Measurements from ENCODE around the gene RALA. TPM values are rescaled to one million over a fixed set of nuclear protein-coding genes. Genes with fewer than 3 reads are reported as not detected.

The RALA gene
- total RNA-seq, 1 experiment from 2014 or later: 27.3 TPM

- no peak for TF ChIP-seq MAX (IDR thresholded peaks at IDR 0.05)
- TF ChIP-seq SRF (IDR thresholded peaks at IDR 0.05; ENCODE audit: low read depth): no peak
- no peak for TF ChIP-seq EZH2 (IDR thresholded peaks at IDR 0.05)
- TF ChIP-seq SIN3A (IDR thresholded peaks at IDR 0.05; ENCODE audit: low read depth): no peak
- TF ChIP-seq FOSL1 (IDR thresholded peaks at IDR 0.05; ENCODE audit: low read depth): no peak
- no peak for TF ChIP-seq CEBPB (IDR thresholded peaks at IDR 0.05; ENCODE audit: low read depth)
- TF ChIP-seq ZFX (IDR thresholded peaks at IDR 0.05): no peak
- TF ChIP-seq POLR2A (IDR thresholded peaks at IDR 0.05; ENCODE audit: borderline replicate concordance, extremely low read depth, insufficient read depth, insufficient read length): no peak
- no peak for TF ChIP-seq EGR1 (IDR thresholded peaks at IDR 0.05; ENCODE audit: low read depth)
- TF ChIP-seq YY1 (IDR thresholded peaks at IDR 0.05; ENCODE audit: extremely low read depth, insufficient replicate concordance, low read depth, low read length): no peak
- no peak for TF ChIP-seq ZBTB33 (IDR thresholded peaks at IDR 0.05; ENCODE audit: extremely low read depth, insufficient replicate concordance, low read length)
- TF ChIP-seq JUND (IDR thresholded peaks at IDR 0.05): no peak
- no peak overlapping the region for H3K27ac ChIP-seq (ENCODE audit: low read depth, low read length)
- intact Hi-C loops (cut with micrococcal nuclease): no loop called here
Observed at GRCh38 chr7:39714447-39715091, 91.2 kb downstream of the RALA start.

More at GRCh38 chr7:39714447-39715091, 91.2 kb downstream of the RALA start:
- ChIA-PET RAD21 (ENCODE audit: low non-redundant PET in 1 of 2, low total read pairs in 2 of 2, uncharacterized antibody in 2 of 2, unreplicated experiment in 2 of 2) (no interaction called here), POLR2A (no interaction called here), CTCF (no interaction called here)
- H3K4me2 ChIP-seq (ENCODE audit: low read length): no peak overlapping the region
- DNase-seq (ENCODE audit: low read depth, low spot score) (no peak), ATAC-seq (no peak)
- H3K27me3 ChIP-seq (ENCODE audit: insufficient read depth, low read length): no peaks in the 10 kb centered on the region
- peaks cover 0 to 5% of the 10 kb centered on the region in 2 experiments; a peak in 1 of 4 replicates for H3K9me3 ChIP-seq (ENCODE audit: control insufficient read depth in 1 of 2, insufficient read depth in 1 of 2, low read depth in 1 of 2, low read length in 2 of 2)
- no peaks in the 10 kb centered on the region for H3K4me1 ChIP-seq (ENCODE audit: control insufficient read depth in 1 of 2, insufficient read depth in 2 of 2, low read length in 2 of 2)
- H4K20me1 ChIP-seq (ENCODE audit: insufficient read depth): no peaks in the 10 kb centered on the region
- no peaks in the 10 kb centered on the region for H3K36me3 ChIP-seq (ENCODE audit: control insufficient read depth in 1 of 2, insufficient read depth in 2 of 2, low read length in 2 of 2)
- H3K79me2 ChIP-seq (ENCODE audit: insufficient read depth, low read length): no peaks in the 10 kb centered on the region
- BruUV-seq (replicated peaks): no TSS peak
- H3K4me3 ChIP-seq (replicated peaks in 1 of 2; ENCODE audit: low read depth in 1 of 2, low read length in 2 of 2): no peak overlapping the region
- H2AFZ ChIP-seq (ENCODE audit: low read depth, low read length, poor library complexity, severe bottlenecking): no peak overlapping the region
- H3K9me2 ChIP-seq (ENCODE audit: insufficient read depth): no peaks in the 10 kb centered on the region
- H3K9ac ChIP-seq (ENCODE audit: low read length): no peak overlapping the region
